ENCODE results near the gene STARD8.
A peak's percentile ranks its signal among the peaks of the same experiment; 100 is the strongest.

Gene STARD8

GRCh38 chrX:68754406-68754805 lies 106.9 kb downstream of the STARD8 start:
- DNase-seq: no peak

- no peak for DNase-seq
Observed at GRCh38 chrX:68755616-68756125, 108.2 kb downstream of the STARD8 start.

- no peak for DNase-seq
Observed at GRCh38 chrX:68757331-68757730, 109.9 kb downstream of the STARD8 start.

GRCh38 chrX:68757731-68758130 lies 110.3 kb downstream of the STARD8 start:
- no peak for DNase-seq

GRCh38 chrX:68758671-68759070 lies 111.2 kb downstream of the STARD8 start:
- DNase-seq: no peak

- peak; percentile 2 for DNase-seq
Observed at GRCh38 chrX:68761086-68761485, 113.6 kb downstream of the STARD8 start.

- no peak for DNase-seq
Observed at GRCh38 chrX:68762766-68763165, 115.3 kb downstream of the STARD8 start.

- no peak for DNase-seq
Observed at GRCh38 chrX:68763481-68763880, 116.0 kb downstream of the STARD8 start.

Measured in EL (cell line).